Right ventricle myocardium inferior (tissue), 1 donor: ENCODE measurements around the gene PDE4D. TPM values are rescaled to one million over a fixed set of nuclear protein-coding genes. Genes with fewer than 3 reads are reported as not detected.

ENCODE experiments used
- ATAC-seq: fragments of 200-7000 bp; cut with Tn5 transposase; one replicate; pipeline ENCODE4 v1.9.1; 2020; ENCODE audit warnings: mild to moderate bottlenecking, moderate library complexity
- DNase-seq: peaks from one replicate; pipeline ENCODE4 v3.0.0; 2021; ENCODE audit errors: missing footprints
- intact Hi-C: fragments of 100-400 bp; cut with DNase I; formaldehyde crosslinking; loops from one replicate; pipeline ENCODE4 v1.11.0; 2022
- total RNA-seq: library from RNA; stranded (reverse); fragmentation: NEBNext Ultra II Directional; extraction: Animal tissue kit (Norgen Biotek cat#: 25700); gene quantifications from one replicate; pipeline ENCODE4 v1.2.1, GENCODE V29; 2021
- donor health status: DM: no; HTN: yes; CAD: no; lungs with severe emphysema.

PDE4D gene
- total RNA-seq, 1 donor from 2014 or later: 36.7 TPM

GRCh38 chr5:59299006-59299405, 594.5 kb downstream of the PDE4D start:
- DNase-seq (no peak), ATAC-seq (no peak)
- intact Hi-C loops: no loop called here

GRCh38 chr5:59296317-59297264, 596.9 kb downstream of the PDE4D start:
- intact Hi-C loops: no loop called here
- no peak for ATAC-seq
- DNase-seq: peak; percentile 59

- ATAC-seq (no peak), DNase-seq (no peak)
- intact Hi-C loops: no loop called here
Measured at GRCh38 chr5:59293700-59294099, 599.8 kb downstream of the PDE4D start.

GRCh38 chr5:59291941-59292340, 601.6 kb downstream of the PDE4D start:
- intact Hi-C loops: no loop called here
- no peak for DNase-seq
- no peak for ATAC-seq

GRCh38 chr5:59287884-59288283, 605.6 kb downstream of the PDE4D start:
- DNase-seq (no peak), ATAC-seq (no peak)
- intact Hi-C loops: no loop called here

- no peak for ATAC-seq
- DNase-seq: no peak
- intact Hi-C loops: no loop called here
Measured at GRCh38 chr5:59287361-59287760, 606.2 kb downstream of the PDE4D start.

GRCh38 chr5:59286510-59286909, 607.0 kb downstream of the PDE4D start:
- intact Hi-C loops: no loop called here
- ATAC-seq (no peak), DNase-seq (no peak)

GRCh38 chr5:59285300-59286016, 608.1 kb downstream of the PDE4D start:
- ATAC-seq (peak; percentile 84), DNase-seq (no peak)
- intact Hi-C loops: no loop called here

GRCh38 chr5:59282726-59283125, 610.8 kb downstream of the PDE4D start:
- DNase-seq: no peak
- intact Hi-C loops: no loop called here
- no peak for ATAC-seq

GRCh38 chr5:59279979-59280378, 613.5 kb downstream of the PDE4D start:
- intact Hi-C loops: loop anchor here (5.0 to 10.0 kb wide), 2 partner anchors 37 to 75 kb away; no protein-coding TSS in a partner anchor
- no peak for ATAC-seq

GRCh38 chr5:59276917-59277372, 616.6 kb downstream of the PDE4D start:
- intact Hi-C loops: loop anchor here (5.0 to 10.0 kb wide), 2 partner anchors 40 to 78 kb away; no protein-coding TSS in a partner anchor
- DNase-seq: no peak
- peak; percentile 30 for ATAC-seq

More at GRCh38 chr5:59279979-59280378, 613.5 kb downstream of the PDE4D start:
- no peak for DNase-seq

- intact Hi-C loops: loop anchor here (5.0 to 10.0 kb wide), 2 partner anchors 41 to 79 kb away; no protein-coding TSS in a partner anchor
- ATAC-seq: no peak
- DNase-seq: no peak
Measured at GRCh38 chr5:59276325-59276675, 617.2 kb downstream of the PDE4D start.

- intact Hi-C loops: loop anchor here (5.0 to 10.0 kb wide), 2 partner anchors 42 to 79 kb away; no protein-coding TSS in a partner anchor
- DNase-seq (no peak), ATAC-seq (peak; percentile 89)
Measured at GRCh38 chr5:59275510-59276324, 617.8 kb downstream of the PDE4D start.

GRCh38 chr5:59275170-59275509, 618.4 kb downstream of the PDE4D start:
- DNase-seq (no peak), ATAC-seq (peak; percentile 8)
- intact Hi-C loops: loop anchor here (5.0 to 10.0 kb wide), 2 partner anchors 42 to 80 kb away; no protein-coding TSS in a partner anchor

- intact Hi-C loops: loop anchor here (10.0 kb wide), 1 partner anchor 81 kb away; no protein-coding TSS in a partner anchor
- no peak for ATAC-seq
- DNase-seq: no peak
Measured at GRCh38 chr5:59274106-59274636, 619.4 kb downstream of the PDE4D start.

GRCh38 chr5:59272809-59273427, 620.6 kb downstream of the PDE4D start:
- DNase-seq (no peak), ATAC-seq (no peak)
- intact Hi-C loops: loop anchor here (10.0 kb wide), 1 partner anchor 82 kb away; no protein-coding TSS in a partner anchor

- DNase-seq (no peak), ATAC-seq (no peak)
- intact Hi-C loops: no loop called here
Measured at GRCh38 chr5:59268756-59269415, 624.6 kb downstream of the PDE4D start.
